Liver (tissue), 9 donors: ENCODE results near the gene PSEN1. TPM values are rescaled to one million over a fixed set of nuclear protein-coding genes. Genes with fewer than 3 reads are reported as not detected.

Source experiments
- DNase-seq: peaks from one replicate; pipeline ENCODE4 v3.0.0-alpha.2; 2017; ENCODE audit warnings: low spot score
- H3K27ac ChIP-seq, 2 donors: one replicate each; pipeline ENCODE4 v1.7.0; 2013; ENCODE audit warnings: inconsistent platforms in 2 of 2, low read length in 2 of 2, control low read depth in 1 of 2, low read depth in 1 of 2, mild to moderate bottlenecking in 1 of 2
- H3K27me3 ChIP-seq, 4 donors: one replicate each; pipeline versions ENCODE4 v1.6.1 to v1.7.0; 2013; ENCODE audit warnings: low read length in 3 of 4, inconsistent platforms in 1 of 4, mild to moderate bottlenecking in 1 of 4, moderate library complexity in 1 of 4; ENCODE audit not compliant: control insufficient read depth in 4 of 4, insufficient read depth in 4 of 4
- H3K36me3 ChIP-seq, 4 donors: one replicate each; pipeline versions ENCODE4 v1.6.1 to v1.7.0; 2013; ENCODE audit warnings: low read length in 3 of 4, mild to moderate bottlenecking in 3 of 4, low read depth in 1 of 4, moderate library complexity in 1 of 4; ENCODE audit not compliant: control insufficient read depth in 4 of 4, insufficient read depth in 3 of 4
- H3K4me1 ChIP-seq, 4 donors: one replicate each; pipeline versions ENCODE4 v1.6.1 to v1.7.0; 2013; ENCODE audit warnings: low read length in 3 of 4, mild to moderate bottlenecking in 3 of 4, moderate library complexity in 1 of 4; ENCODE audit not compliant: control insufficient read depth in 4 of 4, insufficient read depth in 4 of 4
- H3K4me3 ChIP-seq, 3 donors: one replicate each; pipeline versions ENCODE4 v1.6.1 to v1.7.0; 2013; ENCODE audit warnings: low read length in 3 of 3, control low read depth in 1 of 3, low read depth in 1 of 3, mild to moderate bottlenecking in 1 of 3
- H3K9ac ChIP-seq, 2 donors: one replicate each; pipeline ENCODE4 v1.7.0; 2013; ENCODE audit warnings: low read length in 2 of 2, mild to moderate bottlenecking in 2 of 2, moderate library complexity in 2 of 2, control low read depth in 1 of 2, low read depth in 1 of 2
- H3K9me3 ChIP-seq, 4 donors: one replicate each; pipeline versions ENCODE4 v1.6.1 to v1.7.0; 2013; ENCODE audit warnings: low read length in 3 of 4; ENCODE audit not compliant: control insufficient read depth in 4 of 4
- EGR1 ChIP-seq, 2 donors: IDR thresholded peaks; 2 replicates each; pipeline ENCODE4 v1.6.1; 2016 to 2018; ENCODE audit warnings: antibody characterized with exemption in 2 of 2, low read depth in 2 of 2
- FOXA1 ChIP-seq: IDR thresholded peaks from 2 replicates; pipeline ENCODE4 v1.6.1; 2016; ENCODE audit warnings: antibody characterized with exemption
- FOXA2 ChIP-seq: IDR thresholded peaks from 2 replicates; pipeline ENCODE4 v1.6.1; 2016; ENCODE audit warnings: antibody characterized with exemption
- GABPA ChIP-seq, 2 donors: IDR thresholded peaks in 1 of 2; conservative IDR thresholded peaks in 1 of 2; 2 replicates each; pipeline ENCODE4 v1.6.1; 2016; ENCODE audit warnings: antibody characterized with exemption in 2 of 2, mild to moderate bottlenecking in 1 of 2, moderate library complexity in 1 of 2
- HNF4A ChIP-seq, 2 donors: conservative IDR thresholded peaks; 2 replicates each; pipeline ENCODE4 v1.6.1; 2016; ENCODE audit warnings: antibody characterized with exemption in 2 of 2, mild to moderate bottlenecking in 2 of 2
- HNF4G ChIP-seq: IDR thresholded peaks from 2 replicates; pipeline ENCODE4 v1.6.1; 2016; ENCODE audit warnings: antibody characterized with exemption
- JUND ChIP-seq, 2 donors: IDR thresholded peaks; 2 replicates each; pipeline ENCODE4 v1.6.1; 2016; ENCODE audit warnings: antibody characterized with exemption in 2 of 2
- NR2F2 ChIP-seq: IDR thresholded peaks from 2 replicates; pipeline ENCODE4 v1.6.1; 2016; ENCODE audit warnings: antibody characterized with exemption
- RAD21 ChIP-seq, 2 donors: IDR thresholded peaks; 2 replicates each; pipeline ENCODE4 v1.6.1; 2016; ENCODE audit warnings: antibody characterized with exemption in 2 of 2, mild to moderate bottlenecking in 2 of 2
- RXRA ChIP-seq, 2 donors: IDR thresholded peaks; 2 replicates each; pipeline ENCODE4 v1.6.1; 2017 to 2018; ENCODE audit warnings: antibody characterized with exemption in 2 of 2, mild to moderate bottlenecking in 1 of 2
- SP1 ChIP-seq: IDR thresholded peaks from 2 replicates; pipeline ENCODE4 v1.6.1; 2018; ENCODE audit warnings: antibody characterized with exemption, mild to moderate bottlenecking
- TAF1 ChIP-seq: conservative IDR thresholded peaks from 2 replicates; pipeline ENCODE4 v1.6.1; 2016; ENCODE audit warnings: antibody characterized with exemption, mild to moderate bottlenecking
- YY1 ChIP-seq: IDR thresholded peaks from 2 replicates; pipeline ENCODE4 v1.6.1; 2016; ENCODE audit warnings: antibody characterized with exemption, mild to moderate bottlenecking
- WGBS: extraction: QIAGEN DNeasy Blood & Tissue Kit; methylation state at CpG from one replicate; pipeline ENCODE4 v1.1.7; 2013; 5-methylcytosine and 5-hydroxymethylcytosine counted together
- polyA plus RNA-seq, 2 donors: library from polyadenylated mRNA; stranded (reverse) in 1 of 2; unstranded in 1 of 2; fragments of 200-250 nt in 1 of 2; fragments of >200 nt in 1 of 2; fragmentation: Nextera tagmentation in 1 of 2; extraction: Ambion mirVana in 1 of 2; gene quantifications; one replicate each; pipeline versions ENCODE4 v1.2.1 to v1.2.3, GENCODE V29; 2013 to 2015
- total RNA-seq, 2 donors: library from RNA; depleted of rRNA; stranded (reverse); fragments of >200 nt; gene quantifications; one replicate each; pipeline ENCODE4 v1.2.3, GENCODE V29; 2014
- TF ChIP-seq, protein P1 (sequence below): IDR thresholded peaks from 2 replicates; pipeline ENCODE4 v1.6.1; 2016; ENCODE audit warnings: antibody characterized with exemption
- TF ChIP-seq, protein P2 (sequence below): IDR thresholded peaks from 2 replicates; pipeline ENCODE4 v1.6.1; 2016; ENCODE audit warnings: antibody characterized with exemption
- TF ChIP-seq, protein P3 (sequence below): IDR thresholded peaks from 2 replicates; pipeline ENCODE4 v1.6.1; 2016; ENCODE audit warnings: antibody characterized with exemption
- TF ChIP-seq, protein P4 (sequence below): fragments of 150-350 bp; IDR thresholded peaks from 2 replicates; pipeline ENCODE4 v1.5.1; 2017; ENCODE audit warnings: improper control_type of control experiment, low read depth, low read length; ENCODE audit not compliant: missing input control
- TF ChIP-seq, protein P5 (sequence below): IDR thresholded peaks from 2 replicates; pipeline ENCODE4 v1.6.1; 2016; ENCODE audit warnings: antibody characterized with exemption, mild to moderate bottlenecking
- donor health status: healthy.
- donor health status: healthy.
- donor health status: healthy.
- donor health status: healthy.
- donor health status: healthy.

PSEN1 gene
- total and polyA plus RNA-seq, 4 donors, result 10.4 to 36.2 (median 19.9) TPM

DNA sequence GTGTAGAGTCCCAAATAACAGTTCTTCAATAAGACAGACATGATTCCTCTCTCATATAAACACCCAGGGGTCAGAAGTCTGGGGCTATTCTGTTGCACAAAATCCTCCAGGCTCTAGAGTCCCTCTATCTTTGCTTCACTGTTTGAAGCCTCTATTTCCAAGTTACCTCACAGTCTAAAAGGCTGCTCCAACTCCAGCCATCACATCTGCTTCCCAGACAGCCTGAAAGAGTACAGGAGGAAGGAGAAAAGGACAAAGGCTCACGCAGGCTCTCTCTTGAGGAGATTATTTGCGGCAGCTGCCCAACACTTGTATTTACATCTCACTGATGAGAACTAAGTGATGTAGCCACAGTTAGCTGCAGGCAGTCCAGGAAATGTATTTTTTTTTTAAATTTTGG is 107.4 kb downstream of the PSEN1 start:
- Histone ChIP-seq H3K4me3 (no peak overlapping the region), H3K36me3 (no peaks in the 10 kb centered on the region), H3K9ac (no peak overlapping the region), H3K27me3 (peaks cover 0 to 4% (median 1%) of the 10 kb centered on the region in 4 donors), H3K27ac (no peak overlapping the region), H3K9me3 (no peaks in the 10 kb centered on the region), H3K4me1 (peaks cover 0 to 18% (median 8%) of the 10 kb centered on the region in 4 donors)
- no peak for DNase-seq
- WGBS, result 96% methylated on average over 2 of the region's 2 CpGs
- TF ChIP-seq HNF4G (no peak), FOXA1 (no peak), JUND (IDR thresholded peaks at IDR 0.05) (no peak), EGR1 (IDR thresholded peaks at IDR 0.05; ENCODE audit: low read depth in 2 of 2) (no peak)
- TF ChIP-seq, protein P1, sequence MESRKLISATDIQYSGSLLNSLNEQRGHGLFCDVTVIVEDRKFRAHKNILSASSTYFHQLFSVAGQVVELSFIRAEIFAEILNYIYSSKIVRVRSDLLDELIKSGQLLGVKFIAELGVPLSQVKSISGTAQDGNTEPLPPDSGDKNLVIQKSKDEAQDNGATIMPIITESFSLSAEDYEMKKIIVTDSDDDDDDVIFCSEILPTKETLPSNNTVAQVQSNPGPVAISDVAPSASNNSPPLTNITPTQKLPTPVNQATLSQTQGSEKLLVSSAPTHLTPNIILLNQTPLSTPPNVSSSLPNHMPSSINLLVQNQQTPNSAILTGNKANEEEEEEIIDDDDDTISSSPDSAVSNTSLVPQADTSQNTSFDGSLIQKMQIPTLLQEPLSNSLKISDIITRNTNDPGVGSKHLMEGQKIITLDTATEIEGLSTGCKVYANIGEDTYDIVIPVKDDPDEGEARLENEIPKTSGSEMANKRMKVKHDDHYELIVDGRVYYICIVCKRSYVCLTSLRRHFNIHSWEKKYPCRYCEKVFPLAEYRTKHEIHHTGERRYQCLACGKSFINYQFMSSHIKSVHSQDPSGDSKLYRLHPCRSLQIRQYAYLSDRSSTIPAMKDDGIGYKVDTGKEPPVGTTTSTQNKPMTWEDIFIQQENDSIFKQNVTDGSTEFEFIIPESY, result no peak

DNA sequence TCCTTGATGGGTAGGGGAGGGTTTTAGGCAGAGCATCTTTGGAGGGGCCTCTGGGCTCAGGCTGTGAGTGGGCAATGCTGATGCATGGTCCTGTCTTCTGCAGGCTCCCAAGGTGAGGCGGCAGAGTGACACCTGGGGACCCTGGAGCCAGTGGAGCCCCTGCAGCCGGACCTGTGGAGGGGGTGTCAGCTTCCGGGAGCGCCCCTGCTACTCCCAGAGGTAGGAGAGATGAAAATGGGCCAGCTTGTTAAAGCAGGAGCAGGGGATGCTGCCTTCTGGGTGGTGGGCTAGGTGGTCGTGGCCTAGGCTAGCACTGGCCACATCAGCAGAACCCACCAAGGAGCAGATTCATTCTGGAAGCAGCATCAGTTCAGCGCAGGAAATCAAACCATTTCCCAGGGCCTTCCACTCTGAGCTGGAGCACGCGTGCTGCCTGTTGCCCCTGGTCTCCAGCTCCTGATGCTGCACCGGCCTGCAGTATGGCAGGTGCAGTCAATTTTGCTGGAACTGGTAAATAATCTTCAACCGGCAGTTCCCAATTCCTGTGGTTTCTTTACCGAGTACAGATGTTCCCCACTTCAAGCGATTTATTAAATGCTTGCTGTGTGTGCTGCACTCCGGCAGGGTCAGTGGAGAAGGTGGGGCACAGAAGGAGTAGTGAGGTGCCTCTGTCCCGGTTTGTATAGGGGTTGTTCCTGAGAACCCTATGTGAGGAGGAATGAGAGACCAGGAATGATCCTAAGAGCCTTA is 108.4 kb downstream of the PSEN1 start:
- Histone ChIP-seq H3K27ac (no peak overlapping the region), H3K9me3 (no peaks in the 10 kb centered on the region), H3K9ac (no peak overlapping the region), H3K4me3 (no peak overlapping the region), H3K4me1 (peaks cover 0 to 8% (median 1%) of the 10 kb centered on the region in 4 donors), H3K27me3 (no peaks in the 10 kb centered on the region), H3K36me3 (no peaks in the 10 kb centered on the region)
- WGBS, result 92% methylated on average over 14 of the region's 14 CpGs
- TF ChIP-seq, protein P2, sequence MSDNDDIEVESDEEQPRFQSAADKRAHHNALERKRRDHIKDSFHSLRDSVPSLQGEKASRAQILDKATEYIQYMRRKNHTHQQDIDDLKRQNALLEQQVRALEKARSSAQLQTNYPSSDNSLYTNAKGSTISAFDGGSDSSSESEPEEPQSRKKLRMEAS, result no peak
- TF ChIP-seq SP1, result no peak
- TF ChIP-seq, protein P3, sequence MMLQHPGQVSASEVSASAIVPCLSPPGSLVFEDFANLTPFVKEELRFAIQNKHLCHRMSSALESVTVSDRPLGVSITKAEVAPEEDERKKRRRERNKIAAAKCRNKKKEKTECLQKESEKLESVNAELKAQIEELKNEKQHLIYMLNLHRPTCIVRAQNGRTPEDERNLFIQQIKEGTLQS, result no peak
- TF ChIP-seq FOXA2, result no peak
- TF ChIP-seq GABPA (IDR thresholded peaks at IDR 0.05 in 1 of 2, conservative IDR thresholded peaks at IDR 0.05 in 1 of 2), result no peak
- TF ChIP-seq YY1, result no peak
- TF ChIP-seq HNF4G, result no peak
- TF ChIP-seq, protein P4, sequence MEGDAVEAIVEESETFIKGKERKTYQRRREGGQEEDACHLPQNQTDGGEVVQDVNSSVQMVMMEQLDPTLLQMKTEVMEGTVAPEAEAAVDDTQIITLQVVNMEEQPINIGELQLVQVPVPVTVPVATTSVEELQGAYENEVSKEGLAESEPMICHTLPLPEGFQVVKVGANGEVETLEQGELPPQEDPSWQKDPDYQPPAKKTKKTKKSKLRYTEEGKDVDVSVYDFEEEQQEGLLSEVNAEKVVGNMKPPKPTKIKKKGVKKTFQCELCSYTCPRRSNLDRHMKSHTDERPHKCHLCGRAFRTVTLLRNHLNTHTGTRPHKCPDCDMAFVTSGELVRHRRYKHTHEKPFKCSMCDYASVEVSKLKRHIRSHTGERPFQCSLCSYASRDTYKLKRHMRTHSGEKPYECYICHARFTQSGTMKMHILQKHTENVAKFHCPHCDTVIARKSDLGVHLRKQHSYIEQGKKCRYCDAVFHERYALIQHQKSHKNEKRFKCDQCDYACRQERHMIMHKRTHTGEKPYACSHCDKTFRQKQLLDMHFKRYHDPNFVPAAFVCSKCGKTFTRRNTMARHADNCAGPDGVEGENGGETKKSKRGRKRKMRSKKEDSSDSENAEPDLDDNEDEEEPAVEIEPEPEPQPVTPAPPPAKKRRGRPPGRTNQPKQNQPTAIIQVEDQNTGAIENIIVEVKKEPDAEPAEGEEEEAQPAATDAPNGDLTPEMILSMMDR, result no peak
- TF ChIP-seq HNF4A (conservative IDR thresholded peaks at IDR 0.05), result no peak
- no peak for TF ChIP-seq JUND (IDR thresholded peaks at IDR 0.05)
- no peak for TF ChIP-seq RAD21 (IDR thresholded peaks at IDR 0.05)
- TF ChIP-seq, protein P5, sequence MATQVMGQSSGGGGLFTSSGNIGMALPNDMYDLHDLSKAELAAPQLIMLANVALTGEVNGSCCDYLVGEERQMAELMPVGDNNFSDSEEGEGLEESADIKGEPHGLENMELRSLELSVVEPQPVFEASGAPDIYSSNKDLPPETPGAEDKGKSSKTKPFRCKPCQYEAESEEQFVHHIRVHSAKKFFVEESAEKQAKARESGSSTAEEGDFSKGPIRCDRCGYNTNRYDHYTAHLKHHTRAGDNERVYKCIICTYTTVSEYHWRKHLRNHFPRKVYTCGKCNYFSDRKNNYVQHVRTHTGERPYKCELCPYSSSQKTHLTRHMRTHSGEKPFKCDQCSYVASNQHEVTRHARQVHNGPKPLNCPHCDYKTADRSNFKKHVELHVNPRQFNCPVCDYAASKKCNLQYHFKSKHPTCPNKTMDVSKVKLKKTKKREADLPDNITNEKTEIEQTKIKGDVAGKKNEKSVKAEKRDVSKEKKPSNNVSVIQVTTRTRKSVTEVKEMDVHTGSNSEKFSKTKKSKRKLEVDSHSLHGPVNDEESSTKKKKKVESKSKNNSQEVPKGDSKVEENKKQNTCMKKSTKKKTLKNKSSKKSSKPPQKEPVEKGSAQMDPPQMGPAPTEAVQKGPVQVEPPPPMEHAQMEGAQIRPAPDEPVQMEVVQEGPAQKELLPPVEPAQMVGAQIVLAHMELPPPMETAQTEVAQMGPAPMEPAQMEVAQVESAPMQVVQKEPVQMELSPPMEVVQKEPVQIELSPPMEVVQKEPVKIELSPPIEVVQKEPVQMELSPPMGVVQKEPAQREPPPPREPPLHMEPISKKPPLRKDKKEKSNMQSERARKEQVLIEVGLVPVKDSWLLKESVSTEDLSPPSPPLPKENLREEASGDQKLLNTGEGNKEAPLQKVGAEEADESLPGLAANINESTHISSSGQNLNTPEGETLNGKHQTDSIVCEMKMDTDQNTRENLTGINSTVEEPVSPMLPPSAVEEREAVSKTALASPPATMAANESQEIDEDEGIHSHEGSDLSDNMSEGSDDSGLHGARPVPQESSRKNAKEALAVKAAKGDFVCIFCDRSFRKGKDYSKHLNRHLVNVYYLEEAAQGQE, result no peak
- TF ChIP-seq, protein P1, result no peak
- TF ChIP-seq FOXA1, result no peak
- no peak for TF ChIP-seq RXRA (IDR thresholded peaks at IDR 0.05)
- TF ChIP-seq NR2F2, result no peak
- TF ChIP-seq EGR1 (IDR thresholded peaks at IDR 0.05; ENCODE audit: low read depth in 2 of 2), result no peak
- no peak for TF ChIP-seq TAF1
- DNase-seq, result no peak
